ENCODE measurements around the gene OTUB2. TPM values are rescaled to one million over a fixed set of nuclear protein-coding genes. Genes with fewer than 3 reads are reported as not detected.

OTUB2 gene
- total RNA-seq, 5 donors from 2014 or later (not counting 1 experiment from before 2014, with no cell fraction given), result 0.09 to 0.57 (median 0.28) TPM

DNA sequence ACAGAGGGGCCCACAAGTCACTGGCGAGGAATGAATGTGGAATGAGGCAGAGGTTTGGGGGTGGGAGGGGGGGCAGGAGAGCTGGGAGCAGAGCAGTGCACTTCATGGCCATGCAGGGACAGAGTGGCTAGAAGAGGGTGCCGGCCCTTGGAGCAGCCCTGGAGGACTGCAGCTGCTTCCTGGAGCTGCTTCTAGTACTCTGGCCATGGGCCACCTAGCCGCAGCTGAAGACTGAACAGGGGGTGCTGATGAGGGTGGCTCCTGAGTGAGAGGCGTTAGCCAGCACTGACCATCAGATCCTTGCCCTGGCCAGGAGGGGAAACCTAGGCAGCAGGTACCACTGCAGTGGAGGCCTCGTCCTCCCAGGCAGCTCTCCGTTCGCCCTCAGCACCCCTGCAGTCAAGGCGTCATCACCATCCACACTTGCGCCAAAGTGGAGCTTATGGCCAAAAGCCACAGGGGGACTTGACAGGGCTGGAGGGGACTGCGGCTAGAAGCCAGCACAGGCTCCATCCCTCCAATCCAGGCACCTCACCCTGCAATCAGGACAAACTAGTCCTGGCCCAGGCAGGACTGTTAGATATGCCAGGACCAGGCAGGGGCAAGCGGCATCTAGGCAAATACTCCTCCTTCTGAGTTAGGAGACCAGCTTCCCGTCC is 16.4 kb downstream of the OTUB2 start:
- Mint-ChIP-seq H3K9me3 (no peaks in the 10 kb centered on the region), H3K4me1 (peaks cover 0 to 6% (median 0%) of the 10 kb centered on the region in 3 donors), H3K27ac (no peak overlapping the region), H3K27me3 (no peaks in the 10 kb centered on the region), H3K36me3 (peaks cover 13% of the 10 kb centered on the region), H3K4me3 (no peak overlapping the region)
- ChIA-PET POLR2A (interaction anchor here in 1 of 2 donors (1.3 kb wide), 1 partner anchor 36 kb away, joined by 3 read pairs; no protein-coding TSS in a partner anchor), CTCF (interaction anchor here in 1 of 2 donors (0.5 kb wide), 1 partner anchor 42 kb away, joined by 3 read pairs; no protein-coding TSS in a partner anchor)
- Histone ChIP-seq H3K9me3 (no peaks in the 10 kb centered on the region), H3K4me3 (ENCODE audit: control insufficient read depth in 1 of 2, extremely low read depth in 1 of 2, low read length in 1 of 2) (no peak overlapping the region), H3K27ac (ENCODE audit: low read length) (no peak overlapping the region), H3K27me3 (replicated peaks in 1 of 2; ENCODE audit: control insufficient read depth in 2 of 2, extremely low read depth in 1 of 2, insufficient read depth in 2 of 2, low read length in 1 of 2) (no peaks in the 10 kb centered on the region), H3K4me1 (ENCODE audit: control insufficient read depth in 1 of 2, extremely low read depth in 1 of 2, insufficient read depth in 2 of 2, low read length in 2 of 2) (no peaks in the 10 kb centered on the region), H3K36me3 (ENCODE audit: control insufficient read depth in 2 of 2, extremely low read depth in 1 of 2, insufficient read depth in 1 of 2, low read length in 1 of 2) (peaks cover 9 to 21% of the 10 kb centered on the region in 2 donors)
- ATAC-seq (replicated peaks in 1 of 4) (peak in 1 of 4 experiments; percentile 2), DNase-seq (no peak)
- WGBS (ENCODE audit: insufficient coverage), result 90% methylated on average over 10 of the region's 12 CpGs

DNA sequence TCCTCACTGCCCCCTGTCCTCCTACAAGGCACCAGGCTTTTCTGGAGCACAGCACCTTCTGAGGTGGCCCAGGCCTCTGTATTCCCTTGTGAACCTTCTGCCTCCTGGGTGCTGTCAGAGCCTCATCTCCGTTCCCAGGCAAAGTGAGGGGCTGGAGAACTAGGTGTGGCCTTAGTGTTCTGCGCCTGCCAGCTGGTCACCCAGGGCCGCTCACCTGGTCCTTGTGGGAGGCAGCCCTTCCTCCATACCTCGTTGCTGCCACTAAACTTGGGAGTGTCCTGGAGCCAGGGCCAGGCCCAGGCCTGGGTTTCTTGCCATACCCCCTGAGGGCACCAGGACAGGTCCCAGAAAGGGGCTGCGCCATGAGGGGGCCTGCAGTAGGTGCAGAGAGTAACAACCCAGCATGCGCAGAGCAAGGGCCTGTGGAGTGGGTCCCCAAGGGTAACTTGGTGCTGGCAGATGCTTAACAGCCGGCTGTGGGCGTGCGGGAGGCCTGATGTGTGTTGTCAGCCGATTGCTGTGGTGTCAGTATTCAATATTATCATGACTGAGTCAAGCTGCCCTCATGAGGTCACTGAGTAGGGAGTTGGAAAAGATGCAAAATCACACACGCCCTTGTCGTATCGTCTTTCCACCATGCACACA is 17.1 kb downstream of the OTUB2 start:
- Mint-ChIP-seq H3K27ac (no peak overlapping the region), H3K36me3 (peaks cover 18% of the 10 kb centered on the region), H3K9me3 (no peaks in the 10 kb centered on the region), H3K27me3 (no peaks in the 10 kb centered on the region), H3K4me1 (peaks cover 0 to 6% (median 0%) of the 10 kb centered on the region in 3 donors), H3K4me3 (no peak overlapping the region)
- ChIA-PET POLR2A (interaction anchor here in 1 of 2 donors (1.3 kb wide), 1 partner anchor 36 kb away, joined by 3 read pairs; no protein-coding TSS in a partner anchor), CTCF (no interaction called here)
- Histone ChIP-seq H3K27ac (ENCODE audit: low read length) (no peak overlapping the region), H3K4me3 (ENCODE audit: control insufficient read depth in 1 of 2, extremely low read depth in 1 of 2, low read length in 1 of 2) (no peak overlapping the region), H3K9me3 (no peaks in the 10 kb centered on the region), H3K27me3 (replicated peaks in 1 of 2; ENCODE audit: control insufficient read depth in 2 of 2, extremely low read depth in 1 of 2, insufficient read depth in 2 of 2, low read length in 1 of 2) (no peaks in the 10 kb centered on the region), H3K4me1 (ENCODE audit: control insufficient read depth in 1 of 2, extremely low read depth in 1 of 2, insufficient read depth in 2 of 2, low read length in 2 of 2) (no peaks in the 10 kb centered on the region), H3K36me3 (ENCODE audit: control insufficient read depth in 2 of 2, extremely low read depth in 1 of 2, insufficient read depth in 1 of 2, low read length in 1 of 2) (peaks cover 9 to 27% of the 10 kb centered on the region in 2 donors)
- ATAC-seq (replicated peaks in 1 of 4), result peak in 1 of 4 experiments; percentile 7
- no peak for DNase-seq
- 83% methylated on average over 4 of the region's 13 CpGs for WGBS (ENCODE audit: insufficient coverage)

DNA sequence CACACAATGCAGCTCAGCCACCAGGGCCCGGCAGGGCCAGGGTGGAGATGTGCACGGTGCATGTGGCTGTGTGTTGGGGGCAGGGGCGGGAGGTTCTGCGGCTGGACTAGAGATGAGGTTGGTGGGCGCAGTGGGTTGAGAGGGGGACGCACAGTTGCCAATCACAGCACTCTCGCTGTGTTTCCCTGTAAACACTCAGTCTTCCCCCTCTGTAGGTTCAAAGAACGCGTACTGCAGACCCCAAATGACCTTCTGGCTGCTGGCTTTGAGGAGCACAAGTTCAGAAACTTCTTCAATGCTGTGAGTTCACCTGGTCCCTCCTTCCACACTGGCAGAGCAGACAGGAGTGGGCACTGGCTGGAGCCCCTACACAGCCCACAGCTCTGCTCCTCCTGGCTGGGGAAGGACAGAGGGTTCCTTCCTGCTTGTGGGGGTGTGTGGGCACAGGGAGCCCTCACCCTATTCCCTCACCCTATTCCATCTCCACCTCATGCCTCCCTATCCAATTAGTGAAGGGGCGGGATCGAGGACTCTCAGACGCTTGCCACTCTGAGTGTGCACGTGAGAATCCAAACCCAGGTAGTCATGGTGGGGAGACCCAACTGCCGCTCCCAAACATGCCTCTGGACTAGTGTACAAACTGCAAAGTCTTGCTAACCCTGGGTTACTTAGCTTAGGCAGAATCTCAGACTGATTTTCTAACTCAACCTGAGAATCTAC is 17.8 kb downstream of the OTUB2 start:
- peaks cover 21% of the 10 kb centered on the region for H3K36me3 Mint-ChIP-seq
- DNase-seq (no peak), ATAC-seq (replicated peaks in 1 of 4) (peak in 2 of 4 experiments; percentile 6 to 10)

DNA sequence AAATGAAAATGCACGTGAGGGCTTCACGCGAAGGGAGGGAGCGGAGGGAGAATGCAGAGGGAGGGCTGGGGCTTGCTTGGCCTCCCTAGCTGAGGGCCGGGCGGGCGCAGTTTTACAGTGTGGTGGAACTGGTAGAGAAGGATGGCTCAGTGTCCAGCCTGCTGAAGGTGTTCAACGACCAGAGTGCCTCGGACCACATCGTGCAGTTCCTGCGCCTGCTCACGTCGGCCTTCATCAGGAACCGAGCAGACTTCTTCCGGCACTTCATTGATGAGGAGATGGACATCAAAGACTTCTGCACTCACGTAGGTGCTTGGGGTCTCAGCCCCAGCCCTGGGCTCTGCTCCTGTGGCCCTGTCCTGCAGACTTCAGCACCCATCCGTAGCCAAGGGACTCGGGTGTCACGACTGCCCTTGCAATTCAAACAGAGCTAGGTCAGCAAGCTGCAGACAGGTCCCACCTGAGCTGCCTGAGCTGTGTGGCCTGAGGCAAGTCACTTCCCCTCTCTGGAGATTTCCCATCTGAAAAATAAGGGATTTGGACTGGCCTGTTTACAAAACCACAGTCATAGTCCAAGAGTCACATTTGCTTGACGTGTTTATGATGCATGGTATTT is 18.4 kb downstream of the OTUB2 start:
- peaks cover 0 to 6% (median 0%) of the 10 kb centered on the region in 3 donors for H3K4me1 Mint-ChIP-seq
- no peak overlapping the region for H3K27ac ChIP-seq (ENCODE audit: low read length)
- no peak overlapping the region for H3K27ac Mint-ChIP-seq
- H3K9me3 Mint-ChIP-seq, result no peaks in the 10 kb centered on the region
- no peaks in the 10 kb centered on the region for H3K4me1 ChIP-seq (ENCODE audit: control insufficient read depth in 1 of 2, extremely low read depth in 1 of 2, insufficient read depth in 2 of 2, low read length in 2 of 2)
- peak in 1 of 35 experiments; percentile 23 for DNase-seq
- no peaks in the 10 kb centered on the region for H3K27me3 ChIP-seq (replicated peaks in 1 of 2; ENCODE audit: control insufficient read depth in 2 of 2, extremely low read depth in 1 of 2, insufficient read depth in 2 of 2, low read length in 1 of 2)
- 92% methylated on average over 20 of the region's 20 CpGs for WGBS (ENCODE audit: insufficient coverage)
- H3K36me3 ChIP-seq (ENCODE audit: control insufficient read depth in 2 of 2, extremely low read depth in 1 of 2, insufficient read depth in 1 of 2, low read length in 1 of 2), result peaks cover 9 to 41% of the 10 kb centered on the region in 2 donors
- POLR2A ChIA-PET, result no interaction called here
- H3K4me3 Mint-ChIP-seq, result no peak overlapping the region
- H3K4me3 ChIP-seq (ENCODE audit: control insufficient read depth in 1 of 2, extremely low read depth in 1 of 2, low read length in 1 of 2), result no peak overlapping the region
- H3K36me3 Mint-ChIP-seq, result peaks cover 21% of the 10 kb centered on the region
- ATAC-seq (replicated peaks in 1 of 4), result no peak
- no peaks in the 10 kb centered on the region for H3K27me3 Mint-ChIP-seq
- CTCF ChIA-PET, result interaction anchor here in 1 of 2 donors (0.6 kb wide), 1 partner anchor 25 kb away, joined by 3 read pairs; no protein-coding TSS in a partner anchor
- H3K9me3 ChIP-seq, result no peaks in the 10 kb centered on the region

More for the DNA sequence above, 17.8 kb downstream of the OTUB2 start:
- ChIA-PET CTCF (no interaction called here), POLR2A (no interaction called here)
- peak overlapping the region in 1 of 2 donors; percentile 34 for H3K27ac Mint-ChIP-seq
- Histone ChIP-seq H3K27me3 (replicated peaks in 1 of 2; ENCODE audit: control insufficient read depth in 2 of 2, extremely low read depth in 1 of 2, insufficient read depth in 2 of 2, low read length in 1 of 2) (no peaks in the 10 kb centered on the region), H3K9me3 (no peaks in the 10 kb centered on the region), H3K27ac (ENCODE audit: low read length) (no peak overlapping the region), H3K4me3 (ENCODE audit: control insufficient read depth in 1 of 2, extremely low read depth in 1 of 2, low read length in 1 of 2) (no peak overlapping the region), H3K4me1 (ENCODE audit: control insufficient read depth in 1 of 2, extremely low read depth in 1 of 2, insufficient read depth in 2 of 2, low read length in 2 of 2) (no peaks in the 10 kb centered on the region), H3K36me3 (ENCODE audit: control insufficient read depth in 2 of 2, extremely low read depth in 1 of 2, insufficient read depth in 1 of 2, low read length in 1 of 2) (peaks cover 9 to 34% of the 10 kb centered on the region in 2 donors)
- H3K4me1 Mint-ChIP-seq, result peaks cover 0 to 6% (median 0%) of the 10 kb centered on the region in 3 donors
- 97% methylated on average over 5 of the region's 14 CpGs for WGBS (ENCODE audit: insufficient coverage)
- H3K27me3 Mint-ChIP-seq, result no peaks in the 10 kb centered on the region
- H3K4me3 Mint-ChIP-seq, result no peak overlapping the region
- H3K9me3 Mint-ChIP-seq, result no peaks in the 10 kb centered on the region

DNA sequence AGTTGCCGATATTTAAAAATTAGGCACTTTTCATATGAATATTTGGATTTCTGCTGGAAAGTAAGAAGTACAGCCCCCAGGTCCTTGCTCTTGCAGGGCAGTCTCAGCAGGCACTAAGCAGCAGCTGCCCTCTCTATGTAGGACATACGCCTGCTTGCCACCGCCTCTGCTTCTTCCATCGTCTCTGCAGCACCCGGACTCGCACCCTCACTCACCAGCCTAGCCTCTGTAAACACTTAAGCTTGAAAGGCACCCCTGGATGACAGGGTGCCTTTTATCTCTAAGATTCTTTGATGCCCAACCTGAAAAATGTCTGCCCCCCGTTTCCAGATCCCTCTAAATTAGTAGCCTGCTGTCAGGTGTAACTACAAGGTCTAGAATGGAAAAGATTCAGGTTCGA is 19.0 kb downstream of the OTUB2 start:
- Histone ChIP-seq H3K27ac (ENCODE audit: low read length) (no peak overlapping the region), H3K4me1 (ENCODE audit: control insufficient read depth in 1 of 2, extremely low read depth in 1 of 2, insufficient read depth in 2 of 2, low read length in 2 of 2) (no peaks in the 10 kb centered on the region), H3K4me3 (ENCODE audit: control insufficient read depth in 1 of 2, extremely low read depth in 1 of 2, low read length in 1 of 2) (no peak overlapping the region), H3K27me3 (replicated peaks in 1 of 2; ENCODE audit: control insufficient read depth in 2 of 2, extremely low read depth in 1 of 2, insufficient read depth in 2 of 2, low read length in 1 of 2) (no peaks in the 10 kb centered on the region), H3K36me3 (ENCODE audit: control insufficient read depth in 2 of 2, extremely low read depth in 1 of 2, insufficient read depth in 1 of 2, low read length in 1 of 2) (peaks cover 13 to 46% of the 10 kb centered on the region in 2 donors), H3K9me3 (no peaks in the 10 kb centered on the region)
- Mint-ChIP-seq H3K36me3 (peaks cover 24% of the 10 kb centered on the region), H3K4me1 (peaks cover 0 to 6% (median 0%) of the 10 kb centered on the region in 3 donors), H3K9me3 (no peaks in the 10 kb centered on the region), H3K27me3 (no peaks in the 10 kb centered on the region), H3K27ac (peak overlapping the region in 1 of 2 donors; percentile 37), H3K4me3 (no peak overlapping the region)
- no peak for ATAC-seq (replicated peaks in 1 of 4)
- ChIA-PET POLR2A (no interaction called here), CTCF (interaction anchor here (0.5 to 0.6 kb wide), 2 partner anchors 25 to 104 kb away, joined by 3 to 5 read pairs; no protein-coding TSS in a partner anchor)
- DNase-seq, result peak in 1 of 35 experiments; percentile 23
- 93% methylated on average over 4 of the region's 8 CpGs for WGBS (ENCODE audit: insufficient coverage)
